Measurements from ENCODE around the gene FDXR. TPM values are rescaled to one million over a fixed set of nuclear protein-coding genes. Genes with fewer than 3 reads are reported as not detected.

Gene FDXR
- polyA plus RNA-seq, 3 donors = 2.5 to 7.3 (median 6.2) TPM

DNA sequence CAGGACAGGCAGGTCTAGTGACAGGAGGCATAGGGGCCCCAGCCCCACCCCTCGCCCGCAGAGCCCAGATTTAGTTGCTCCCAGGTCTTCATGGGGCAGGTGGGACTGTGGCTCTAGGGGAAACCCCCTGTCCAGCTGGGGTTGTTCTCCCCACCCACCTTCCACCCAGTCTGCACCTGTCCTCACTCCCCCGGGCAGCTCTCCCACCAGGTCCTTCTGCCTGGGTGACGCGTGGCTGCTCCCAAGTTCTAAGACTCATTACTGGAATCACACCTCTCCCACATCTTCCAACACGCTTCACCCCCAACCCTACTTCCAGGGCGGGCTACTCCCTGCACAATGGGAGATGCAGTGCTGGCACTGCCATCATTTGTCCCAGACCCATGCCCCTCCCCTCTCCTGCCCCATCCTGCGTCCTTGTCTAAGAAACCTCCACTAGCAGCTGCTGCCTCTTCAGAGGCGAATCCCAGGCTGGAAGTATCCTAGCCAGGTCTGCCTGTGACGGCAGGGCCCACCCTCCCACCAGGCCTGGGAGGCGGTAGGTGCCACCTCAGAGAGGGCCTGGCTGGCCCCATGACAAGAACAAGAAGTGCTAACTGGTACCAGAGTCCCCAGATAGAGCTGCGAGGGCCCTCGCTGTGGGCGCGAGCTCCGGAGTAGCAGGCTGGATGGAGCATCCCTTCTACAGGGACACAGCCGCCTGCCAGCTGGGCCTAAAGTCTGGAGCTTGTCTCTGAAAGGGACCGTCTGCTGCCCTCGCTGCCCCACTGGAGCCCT lies 35.9 kb downstream of the FDXR start:
- peaks cover 45 to 58% of the 10 kb centered on the region in 2 donors for H3K36me3 ChIP-seq (replicated peaks in 1 of 2; ENCODE audit: control insufficient read depth in 1 of 2, insufficient read depth in 2 of 2, low read length in 2 of 2)
- TF ChIP-seq, protein P1, sequence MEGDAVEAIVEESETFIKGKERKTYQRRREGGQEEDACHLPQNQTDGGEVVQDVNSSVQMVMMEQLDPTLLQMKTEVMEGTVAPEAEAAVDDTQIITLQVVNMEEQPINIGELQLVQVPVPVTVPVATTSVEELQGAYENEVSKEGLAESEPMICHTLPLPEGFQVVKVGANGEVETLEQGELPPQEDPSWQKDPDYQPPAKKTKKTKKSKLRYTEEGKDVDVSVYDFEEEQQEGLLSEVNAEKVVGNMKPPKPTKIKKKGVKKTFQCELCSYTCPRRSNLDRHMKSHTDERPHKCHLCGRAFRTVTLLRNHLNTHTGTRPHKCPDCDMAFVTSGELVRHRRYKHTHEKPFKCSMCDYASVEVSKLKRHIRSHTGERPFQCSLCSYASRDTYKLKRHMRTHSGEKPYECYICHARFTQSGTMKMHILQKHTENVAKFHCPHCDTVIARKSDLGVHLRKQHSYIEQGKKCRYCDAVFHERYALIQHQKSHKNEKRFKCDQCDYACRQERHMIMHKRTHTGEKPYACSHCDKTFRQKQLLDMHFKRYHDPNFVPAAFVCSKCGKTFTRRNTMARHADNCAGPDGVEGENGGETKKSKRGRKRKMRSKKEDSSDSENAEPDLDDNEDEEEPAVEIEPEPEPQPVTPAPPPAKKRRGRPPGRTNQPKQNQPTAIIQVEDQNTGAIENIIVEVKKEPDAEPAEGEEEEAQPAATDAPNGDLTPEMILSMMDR (IDR thresholded peaks at IDR 0.05) = no peak
- H3K4me2 ChIP-seq (replicated peaks; ENCODE audit: extremely low read depth, low read length, poor library complexity, severe bottlenecking) = no peak overlapping the region
- Mint-ChIP-seq H3K27ac (peak overlapping the region in 1 of 7 donors; percentile 12), H3K36me3 (peaks cover 50 to 60% of the 10 kb centered on the region in 2 donors), H3K4me3 (no peak overlapping the region), H3K9me3 (no peaks in the 10 kb centered on the region), H3K27me3 (ENCODE audit: low read depth in 3 of 3) (peaks cover 0 to 4% (median 2%) of the 10 kb centered on the region in 3 donors), H3K4me1 (peaks cover 36% of the 10 kb centered on the region)
- no peak overlapping the region for H3K4me3 ChIP-seq (replicated peaks in 1 of 3; ENCODE audit: low read depth in 2 of 3, low read length in 3 of 3)
- H3K9ac ChIP-seq (ENCODE audit: insufficient read depth, low read length, poor library complexity, severe bottlenecking) = no peak overlapping the region
- no peak overlapping the region for H3K27ac ChIP-seq (ENCODE audit: low read depth in 1 of 2, low read length in 2 of 2)
- DNase-seq = no peak
- H3K79me2 ChIP-seq (ENCODE audit: insufficient read depth, low read length) = no peaks in the 10 kb centered on the region
- no peak overlapping the region for H2AFZ ChIP-seq (ENCODE audit: insufficient read depth, low read depth, low read length, poor library complexity, severe bottlenecking)
- H3K4me1 ChIP-seq (ENCODE audit: control insufficient read depth in 1 of 2, insufficient read depth in 2 of 2, low read length in 2 of 2) = peaks cover 29 to 35% of the 10 kb centered on the region in 2 donors
- 98% methylated on average over 19 of the region's 19 CpGs for WGBS (ENCODE audit: insufficient coverage)
- no peaks in the 10 kb centered on the region for H3K9me3 ChIP-seq (replicated peaks in 1 of 2; ENCODE audit: control insufficient read depth in 1 of 2, insufficient read depth in 1 of 2, low read length in 2 of 2)
- H4K20me1 ChIP-seq (ENCODE audit: insufficient read depth, low read length) = peaks cover 9% of the 10 kb centered on the region
- H3K27me3 ChIP-seq (ENCODE audit: control insufficient read depth in 2 of 2, insufficient read depth in 2 of 2, low read length in 2 of 2) = no peaks in the 10 kb centered on the region
- intact Hi-C loops (cut with micrococcal nuclease) = no loop called here

DNA sequence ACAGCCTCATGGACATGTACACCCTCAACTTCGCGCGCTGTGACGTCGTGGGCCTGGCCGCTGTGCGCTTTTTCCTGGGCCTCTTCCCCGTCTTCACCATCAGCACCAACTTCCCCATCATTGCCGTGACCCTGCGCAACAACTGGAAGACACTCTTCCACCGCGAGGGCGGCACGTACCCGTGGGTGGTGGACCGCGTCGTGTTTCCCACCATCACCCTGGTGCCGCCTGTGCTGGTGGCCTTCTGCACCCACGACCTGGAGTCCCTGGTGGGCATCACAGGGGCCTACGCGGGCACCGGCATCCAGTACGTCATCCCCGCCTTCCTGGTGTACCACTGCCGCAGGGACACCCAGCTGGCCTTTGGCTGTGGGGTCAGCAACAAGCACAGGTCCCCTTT lies 36.6 kb downstream of the FDXR start:
- DNase-seq = no peak
- peaks cover 29% of the 10 kb centered on the region for H3K4me1 Mint-ChIP-seq
- Histone ChIP-seq H3K27ac (ENCODE audit: low read depth in 1 of 2, low read length in 2 of 2) (no peak overlapping the region), H3K9me3 (replicated peaks in 1 of 2; ENCODE audit: control insufficient read depth in 1 of 2, insufficient read depth in 1 of 2, low read length in 2 of 2) (no peaks in the 10 kb centered on the region), H3K79me2 (ENCODE audit: insufficient read depth, low read length) (no peaks in the 10 kb centered on the region), H3K4me3 (replicated peaks in 1 of 3; ENCODE audit: low read depth in 2 of 3, low read length in 3 of 3) (no peak overlapping the region), H3K4me2 (replicated peaks; ENCODE audit: extremely low read depth, low read length, poor library complexity, severe bottlenecking) (no peak overlapping the region), H3K27me3 (ENCODE audit: control insufficient read depth in 2 of 2, insufficient read depth in 2 of 2, low read length in 2 of 2) (no peaks in the 10 kb centered on the region), H4K20me1 (ENCODE audit: insufficient read depth, low read length) (peaks cover 10% of the 10 kb centered on the region), H3K4me1 (ENCODE audit: control insufficient read depth in 1 of 2, insufficient read depth in 2 of 2, low read length in 2 of 2) (peaks cover 22 to 28% of the 10 kb centered on the region in 2 donors), H3K9ac (ENCODE audit: insufficient read depth, low read length, poor library complexity, severe bottlenecking) (no peak overlapping the region), H2AFZ (ENCODE audit: insufficient read depth, low read depth, low read length, poor library complexity, severe bottlenecking) (no peak overlapping the region), H3K36me3 (replicated peaks in 1 of 2; ENCODE audit: control insufficient read depth in 1 of 2, insufficient read depth in 2 of 2, low read length in 2 of 2) (peaks cover 47 to 65% of the 10 kb centered on the region in 2 donors)
- TF ChIP-seq, protein P1 (IDR thresholded peaks at IDR 0.05) = no peak
- no peak overlapping the region for H3K27ac Mint-ChIP-seq
- H3K27me3 Mint-ChIP-seq (ENCODE audit: low read depth in 3 of 3) = peaks cover 0 to 5% (median 2%) of the 10 kb centered on the region in 3 donors
- H3K9me3 Mint-ChIP-seq = no peaks in the 10 kb centered on the region
- H3K4me3 Mint-ChIP-seq = no peak overlapping the region
- WGBS (ENCODE audit: insufficient coverage) = 91% methylated on average over 26 of the region's 26 CpGs
- H3K36me3 Mint-ChIP-seq = peaks cover 54 to 65% of the 10 kb centered on the region in 2 donors
- intact Hi-C loops (cut with micrococcal nuclease) = no loop called here
